Measurements from ENCODE around the gene MRPS9.

MRPS9 gene

DNA sequence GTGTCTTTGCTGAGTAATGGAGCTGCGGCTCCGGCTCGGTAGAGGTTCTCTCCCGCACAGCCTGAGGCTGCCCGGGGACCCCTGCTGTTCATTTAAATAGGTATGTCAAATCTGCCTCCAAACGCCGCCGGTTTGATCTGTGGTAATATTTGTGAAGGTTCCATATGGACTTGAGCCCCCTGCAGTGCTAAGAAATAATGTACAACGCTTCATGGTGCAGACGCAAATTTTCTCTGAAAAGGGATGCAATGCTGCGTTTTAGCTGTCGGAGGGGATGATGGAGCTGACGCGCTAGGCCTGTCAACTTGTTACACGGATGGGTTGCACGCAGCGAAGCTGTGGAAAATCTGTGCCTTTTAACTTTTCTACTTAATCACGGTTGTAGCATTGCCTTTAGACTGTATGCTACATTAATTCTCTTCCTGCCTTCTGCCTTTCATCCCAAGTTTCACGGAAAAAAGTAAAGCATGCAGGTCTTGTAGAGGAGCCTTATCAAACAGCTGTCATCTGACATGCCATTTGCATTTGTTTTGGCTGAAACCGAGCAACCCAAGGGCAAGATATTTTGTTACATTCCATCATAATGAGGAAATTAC, 43.2 kb downstream of the MRPS9 start:
- DNase-seq: no peak

- DNase-seq: no peak
Observed at GRCh38 chr2:105082107-105082506, 44.2 kb downstream of the MRPS9 start.

- no peak for DNase-seq
Observed at GRCh38 chr2:105085525-105085924, 47.7 kb downstream of the MRPS9 start.

DNA sequence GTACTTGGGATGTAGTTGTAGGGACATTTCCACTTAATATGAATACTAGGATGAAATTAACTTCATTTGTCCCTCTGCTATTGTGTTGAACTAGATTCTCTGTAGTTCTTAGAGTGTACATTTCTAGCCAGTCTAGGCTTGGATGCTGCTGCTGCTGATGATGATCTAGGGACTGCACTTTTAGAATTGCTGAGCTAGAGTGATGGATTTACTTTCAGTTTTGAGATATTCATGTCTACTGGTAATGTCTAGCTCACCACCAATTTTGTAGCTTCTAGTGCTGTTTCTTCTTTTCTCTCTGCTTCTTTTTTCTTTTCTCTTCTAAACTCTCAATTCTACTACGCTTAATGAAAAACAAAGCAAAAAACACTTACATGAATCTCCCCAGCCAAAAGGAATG, 49.4 kb downstream of the MRPS9 start:
- DNase-seq: no peak

GRCh38 chr2:105090091-105090490, 52.2 kb downstream of the MRPS9 start:
- DNase-seq: no peak

DNA sequence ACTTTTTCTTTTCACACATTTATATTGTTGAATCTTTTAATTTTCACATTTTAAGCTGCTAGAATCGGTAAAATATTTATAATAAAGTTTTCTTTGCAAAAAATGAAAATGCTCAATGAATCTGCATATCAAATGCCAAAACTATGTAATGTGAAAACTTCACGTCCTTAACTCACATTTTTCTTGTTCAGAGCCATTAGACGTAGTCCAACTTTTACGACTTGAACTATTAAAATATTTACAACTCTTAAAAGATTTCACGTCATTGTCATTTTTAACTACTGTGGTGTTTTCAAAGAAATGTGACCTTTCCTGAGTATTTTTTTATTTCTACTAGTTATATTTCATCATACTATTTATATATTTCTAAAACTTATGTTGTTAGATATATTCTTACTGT, 54.9 kb downstream of the MRPS9 start:
- DNase-seq: no peak

- DNase-seq: no peak
Observed at GRCh38 chr2:105099153-105099552, 61.3 kb downstream of the MRPS9 start.

GRCh38 chr2:105100046-105100840, 62.4 kb downstream of the MRPS9 start:
- DNase-seq: no peak

DNA sequence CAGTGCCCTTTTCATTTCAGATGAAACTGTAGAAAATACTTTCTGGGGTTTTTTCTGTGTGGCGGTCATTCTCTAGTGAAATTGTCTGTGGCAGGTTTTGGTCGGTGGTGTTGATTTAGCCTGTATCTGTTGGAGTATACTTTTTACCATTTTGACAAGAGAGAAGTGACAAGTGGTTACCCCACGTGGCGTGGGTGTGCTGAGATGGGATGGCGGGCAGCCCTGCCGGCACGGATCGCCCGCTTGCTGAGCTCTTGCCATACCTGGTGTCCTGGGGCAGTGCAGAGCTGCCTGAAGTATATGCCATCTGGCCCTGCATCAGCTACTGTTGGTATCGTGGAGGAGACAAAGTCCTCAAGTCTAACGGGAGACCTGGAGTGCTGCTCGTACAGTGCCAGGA, 64.1 kb downstream of the MRPS9 start:
- DNase-seq: no peak

- DNase-seq: no peak
Observed at GRCh38 chr2:105102963-105103421, 65.1 kb downstream of the MRPS9 start.

- DNase-seq: no peak
Observed at GRCh38 chr2:105103481-105103880, 65.6 kb downstream of the MRPS9 start.

DNA sequence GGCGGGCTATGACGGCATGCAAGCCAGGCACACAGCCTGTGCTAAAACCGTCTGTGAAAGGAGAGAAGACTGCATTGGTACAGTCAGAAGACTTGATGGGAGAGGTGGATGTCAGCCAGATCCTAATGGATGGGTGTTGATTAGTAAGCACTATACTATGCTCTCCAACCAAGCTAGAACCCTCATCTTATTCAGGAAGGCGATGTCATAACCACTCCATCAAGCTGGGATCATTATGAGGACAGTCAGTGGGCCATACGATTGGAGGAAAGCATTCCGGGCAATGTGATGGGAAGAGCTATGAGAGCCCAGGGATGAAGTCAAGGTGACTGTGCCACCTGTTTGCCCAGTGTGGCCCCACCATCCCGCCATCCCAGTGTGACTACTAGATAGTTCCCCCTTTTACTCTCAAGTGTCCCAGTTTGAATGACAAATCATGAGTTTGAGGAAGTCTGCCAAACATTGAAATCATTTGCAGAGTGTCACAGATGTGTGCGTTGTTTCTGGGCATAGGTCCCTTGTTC, 66.4 kb downstream of the MRPS9 start:
- no peak for DNase-seq

- no peak for DNase-seq
Observed at GRCh38 chr2:105110295-105110829, 72.5 kb downstream of the MRPS9 start.

DNA sequence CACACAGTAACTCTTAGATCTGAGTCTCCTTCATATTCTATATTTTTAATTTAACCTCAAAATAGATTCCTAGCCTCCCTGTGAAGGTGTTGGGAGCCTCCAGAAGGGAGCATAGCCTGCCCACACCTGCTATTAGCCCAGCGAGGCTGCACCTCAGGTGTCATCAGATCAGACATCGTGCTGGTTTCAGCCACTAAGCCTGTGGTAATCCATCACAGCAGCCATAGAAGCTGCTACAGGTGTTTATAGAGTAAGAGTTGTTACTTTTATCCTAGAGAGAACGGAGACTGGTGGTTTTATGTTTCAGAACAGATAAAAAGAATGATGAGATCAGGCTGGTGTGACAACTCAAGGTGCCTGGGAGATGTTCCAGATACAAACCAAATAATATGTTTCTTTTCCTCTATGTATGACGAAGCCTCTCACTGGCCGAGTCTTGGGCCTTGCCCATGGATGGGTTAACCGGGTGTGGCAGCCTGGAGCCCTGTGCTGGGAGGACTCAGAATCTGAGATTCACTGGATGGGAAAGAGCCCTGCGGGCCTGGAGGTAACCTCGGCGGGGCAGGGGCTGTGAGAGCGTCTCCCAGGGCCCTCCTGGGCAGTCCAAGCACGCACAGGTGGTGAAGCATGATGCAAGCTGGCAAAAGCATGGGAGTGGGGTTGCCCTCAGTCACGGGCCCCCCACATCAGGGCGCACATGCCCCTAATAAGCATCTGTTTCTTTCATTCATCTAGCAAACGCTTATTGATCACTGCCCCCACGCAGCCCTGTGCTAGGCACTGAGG, 73.7 kb downstream of the MRPS9 start:
- DNase-seq: no peak

- no peak for DNase-seq
Observed at GRCh38 chr2:105112345-105112744, 74.5 kb downstream of the MRPS9 start.

DNA sequence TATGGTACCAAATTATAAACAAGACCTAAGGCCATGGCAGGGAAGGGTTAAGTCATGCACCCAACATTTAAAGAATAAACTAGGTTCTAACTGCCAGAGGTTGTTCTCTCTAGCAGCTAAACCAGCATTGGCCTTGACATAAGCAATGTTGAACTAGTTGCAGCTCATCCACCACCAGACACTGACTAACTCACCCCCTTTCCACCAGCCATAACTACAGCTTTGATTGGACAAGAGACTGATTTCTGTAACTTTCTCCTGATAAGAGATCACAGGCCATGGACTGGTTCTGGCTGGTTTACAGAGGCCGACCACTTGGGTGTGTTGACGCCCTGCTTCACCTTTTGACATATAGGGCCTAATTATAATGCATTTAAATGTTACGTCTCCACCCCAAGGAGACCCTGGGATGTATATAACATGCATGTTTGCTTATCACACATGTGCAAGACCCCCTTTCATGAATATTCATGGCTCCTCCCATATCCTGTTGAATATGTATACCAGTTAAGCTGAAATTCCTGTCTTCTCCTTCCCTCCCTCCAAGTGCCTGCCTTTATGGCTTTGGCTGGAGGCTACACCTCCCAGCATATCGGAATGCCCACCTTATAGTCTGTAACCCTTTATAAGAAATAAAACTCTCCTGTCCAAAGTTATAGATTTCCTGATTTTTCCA, 75.9 kb downstream of the MRPS9 start:
- DNase-seq: no peak

DNA sequence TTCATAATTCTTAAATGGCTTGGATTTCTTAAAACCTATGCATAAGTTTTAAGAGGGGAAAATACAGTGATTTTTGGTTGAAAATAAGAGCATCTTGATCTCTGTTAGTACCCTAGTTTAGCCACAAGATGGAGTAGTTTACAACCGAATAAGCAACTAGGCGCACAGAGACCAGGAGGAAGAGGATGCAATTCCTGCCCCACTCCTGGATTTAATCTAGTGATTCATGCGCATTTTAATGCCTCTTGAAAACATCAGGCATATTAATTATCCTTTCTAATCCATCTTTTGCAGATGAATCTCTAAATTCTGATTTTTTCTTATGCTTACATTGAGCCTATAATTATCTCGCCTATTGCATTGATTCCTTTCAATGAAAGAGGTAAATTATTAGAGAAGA, 76.7 kb downstream of the MRPS9 start:
- no peak for DNase-seq

GRCh38 chr2:105116348-105116747, 78.5 kb downstream of the MRPS9 start:
- DNase-seq: no peak

GRCh38 chr2:105117565-105117964, 79.7 kb downstream of the MRPS9 start:
- no peak for DNase-seq

GRCh38 chr2:105118960-105119359, 81.1 kb downstream of the MRPS9 start:
- DNase-seq: no peak

DNA sequence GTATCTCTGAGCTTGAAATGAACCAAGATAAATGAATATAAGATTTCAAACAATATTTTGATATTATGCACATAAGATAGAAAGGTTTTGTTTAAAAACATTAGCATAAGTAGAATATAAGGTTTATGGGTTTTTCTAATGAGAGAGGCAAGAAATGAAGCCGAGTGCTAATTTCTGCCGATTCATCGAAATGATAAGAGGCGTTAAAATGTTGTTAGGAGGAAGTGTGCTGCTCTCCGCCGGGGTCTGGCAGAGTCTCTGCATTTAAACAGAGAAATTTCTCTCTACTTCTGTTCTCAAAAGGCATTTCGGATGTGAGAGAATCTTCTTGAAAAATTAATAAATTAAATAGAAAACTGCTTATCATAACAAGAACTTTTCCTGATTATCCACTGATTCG, 83.6 kb downstream of the MRPS9 start:
- no peak for DNase-seq

- no peak for DNase-seq
Observed at GRCh38 chr2:105125428-105125827, 87.6 kb downstream of the MRPS9 start.

- no peak for DNase-seq
Observed at GRCh38 chr2:105125920-105126319, 88.1 kb downstream of the MRPS9 start.

Measured in stimulated activated CD4-positive, alpha-beta T cell treated with anti-CD3 and anti-CD28 coated beads, Interleukin-4, amount 100 ng/mL, for 4 hours (primary cell).